NOMO-1 treated with DMSO at 0.1 percent for 48 hours (cell line): Measurements from ENCODE around the gene SERP2.
A peak's percentile ranks its signal among the peaks of the same experiment; 100 is the strongest.

ENCODE experiments used
- DNase-seq: peaks from one replicate; lab custom pipeline; 2025; ENCODE audit not compliant: unreplicated experiment; lab: John Stamatoyannopoulos, UW

SERP2 gene

DNA sequence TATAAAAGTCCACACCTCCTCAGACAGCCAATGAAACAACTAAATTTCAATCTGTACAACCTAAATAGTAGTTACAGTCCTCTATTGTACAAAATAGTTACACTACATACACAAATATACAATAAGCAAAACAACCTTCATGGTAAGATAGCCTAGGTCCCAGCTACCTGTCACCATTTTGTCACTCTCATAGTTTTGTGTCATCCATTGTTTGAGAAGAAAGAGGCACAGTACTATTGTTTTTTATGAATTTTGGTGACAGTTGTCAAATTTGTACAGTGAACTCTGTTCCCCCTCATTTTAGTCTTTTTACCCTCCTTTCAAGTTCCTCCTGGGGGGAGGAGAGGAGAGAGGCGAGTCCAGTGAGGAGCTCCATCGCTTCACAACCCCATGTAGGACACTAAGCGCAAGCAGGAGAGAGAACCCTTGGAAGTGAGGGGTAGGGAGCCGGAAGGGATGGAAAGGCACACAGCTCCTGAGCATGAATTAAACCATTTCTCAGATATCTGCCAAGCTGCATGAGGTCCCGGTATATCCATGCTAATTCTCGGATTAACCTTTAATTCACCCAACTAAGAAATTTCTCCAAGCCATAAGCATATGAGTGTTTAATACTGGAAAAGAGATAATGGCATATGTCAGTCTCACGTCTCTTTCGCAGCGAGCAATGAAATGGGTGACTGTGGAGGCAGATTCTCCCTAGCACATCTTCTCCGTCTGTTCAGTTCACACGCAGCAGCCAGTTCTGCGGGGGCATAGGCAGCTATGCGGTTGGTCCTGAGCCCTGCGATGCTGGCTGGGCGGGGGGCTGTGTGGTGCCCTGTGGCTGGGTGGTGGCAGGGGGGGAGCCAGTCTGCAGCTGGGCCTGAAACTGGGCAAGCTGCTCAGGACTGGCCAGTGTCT lies 60.5 kb downstream of the SERP2 start:
- DNase-seq, result no peak

DNA sequence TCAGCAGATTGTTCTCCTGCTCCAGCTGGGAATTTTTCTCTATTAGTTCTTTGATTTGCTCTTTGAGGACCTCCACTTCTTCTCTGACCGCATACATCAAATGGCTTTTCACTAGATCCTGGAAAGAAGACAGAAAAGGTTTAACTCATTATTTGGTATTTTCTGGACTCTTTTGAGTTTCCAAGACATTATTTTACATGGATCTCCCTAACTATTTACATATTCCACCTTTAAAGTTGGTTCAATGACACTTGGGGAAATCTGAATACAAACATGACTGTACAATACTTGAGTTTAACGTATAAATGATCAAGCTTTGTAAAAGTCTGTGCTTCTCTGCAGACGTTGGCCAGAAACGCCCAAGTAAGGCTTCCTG lies 61.1 kb downstream of the SERP2 start:
- no peak for DNase-seq

DNA sequence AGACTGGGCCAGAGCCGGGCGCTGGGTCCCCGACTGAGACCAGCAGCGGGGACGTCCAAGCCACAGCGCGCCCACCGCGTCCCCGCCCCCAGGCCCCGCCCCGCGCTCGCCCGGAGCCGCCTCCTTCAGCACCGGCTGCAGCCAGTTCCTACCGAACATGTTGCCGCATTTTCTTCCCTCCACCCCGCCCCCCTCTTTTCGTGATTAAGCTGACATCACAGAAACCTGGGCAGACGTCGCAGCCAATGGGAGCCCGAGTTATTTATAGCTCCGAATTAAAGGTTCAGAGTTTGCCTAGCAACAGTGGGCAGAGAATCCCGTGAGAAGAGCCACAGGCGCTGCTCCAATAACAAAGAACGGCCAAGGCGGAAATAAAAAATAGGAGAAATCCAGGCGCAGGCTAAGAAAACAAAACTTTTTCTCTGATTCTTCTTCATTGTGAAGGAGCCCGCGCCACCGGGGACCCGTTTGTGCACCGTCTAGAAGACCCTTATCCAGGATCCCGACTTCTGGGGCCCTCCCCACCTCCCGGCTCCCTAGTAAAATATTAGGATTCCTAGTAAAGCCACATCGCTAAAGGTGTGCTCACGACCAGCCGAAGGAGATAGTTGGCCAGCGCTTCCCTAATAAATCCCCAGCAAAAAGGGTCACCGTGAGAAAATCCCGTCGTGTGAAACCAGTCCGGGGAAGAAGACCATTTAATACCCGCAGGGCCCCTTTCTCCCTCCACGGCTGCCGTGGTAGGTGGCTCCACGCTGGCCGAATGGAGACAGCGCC lies 61.7 kb downstream of the SERP2 start:
- peak; percentile 97 for DNase-seq

DNA sequence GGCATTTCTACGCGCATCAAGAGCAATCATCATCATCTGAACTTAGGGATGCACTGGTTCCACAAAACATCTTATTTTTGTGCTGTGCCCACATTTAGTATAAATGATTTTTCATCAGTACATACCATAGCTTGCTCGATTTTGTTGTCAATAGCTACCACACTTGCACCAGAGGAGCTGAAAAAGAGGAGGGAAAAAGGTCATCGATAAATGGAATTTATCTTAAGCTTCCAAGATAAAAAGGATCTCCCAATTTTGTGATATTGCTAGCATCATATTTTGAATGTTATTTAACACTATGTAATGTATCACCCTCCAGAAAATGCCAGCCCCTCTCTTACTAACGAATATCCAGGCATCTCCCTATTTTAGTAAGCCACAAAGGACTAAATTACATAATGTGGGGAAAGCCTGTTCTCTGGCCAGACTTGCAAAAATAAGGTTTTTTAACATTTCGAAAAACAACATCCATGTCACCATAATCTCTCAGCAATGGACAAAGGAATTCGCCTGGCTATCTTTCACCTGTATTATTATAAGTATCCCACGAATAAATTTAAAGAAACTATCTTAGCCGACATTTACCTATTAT lies 62.4 kb downstream of the SERP2 start:
- DNase-seq, result no peak

DNA sequence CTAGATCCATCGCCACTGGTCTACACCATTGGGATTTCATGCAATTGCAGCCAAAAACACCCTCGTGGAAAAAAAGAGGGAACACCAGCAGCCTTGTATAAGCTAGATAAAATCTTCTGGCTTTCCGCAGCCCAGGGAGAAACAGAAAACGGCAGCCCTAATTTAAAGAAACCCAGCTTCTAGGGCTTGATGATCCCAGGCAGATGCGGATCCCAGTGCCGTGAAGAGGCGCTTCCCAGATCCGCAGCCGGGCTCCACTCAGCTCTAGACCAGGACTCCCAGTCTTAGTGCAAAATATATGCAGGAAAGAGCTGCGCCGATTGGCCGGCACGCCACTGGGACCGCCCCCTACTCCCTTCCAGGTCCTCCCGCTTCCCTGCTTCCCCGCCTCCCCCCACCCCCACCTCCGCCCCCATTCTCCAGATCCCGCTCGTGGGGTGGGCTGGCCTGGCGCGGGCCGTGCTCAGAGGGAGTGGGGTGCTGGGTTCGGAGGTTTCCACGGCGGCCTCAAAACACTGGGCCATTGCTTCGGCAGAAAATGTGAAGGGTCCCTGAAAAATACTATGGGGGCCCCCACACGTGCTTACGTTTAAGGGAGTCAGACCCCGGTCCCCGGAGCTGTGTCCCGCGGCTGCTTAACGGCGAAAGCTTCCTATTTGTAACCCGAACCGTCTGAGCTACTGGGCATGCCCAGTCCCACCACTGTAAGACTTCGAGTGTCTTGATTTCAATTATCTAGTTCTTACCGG lies 63.1 kb downstream of the SERP2 start:
- DNase-seq, result peak; percentile 23

DNA sequence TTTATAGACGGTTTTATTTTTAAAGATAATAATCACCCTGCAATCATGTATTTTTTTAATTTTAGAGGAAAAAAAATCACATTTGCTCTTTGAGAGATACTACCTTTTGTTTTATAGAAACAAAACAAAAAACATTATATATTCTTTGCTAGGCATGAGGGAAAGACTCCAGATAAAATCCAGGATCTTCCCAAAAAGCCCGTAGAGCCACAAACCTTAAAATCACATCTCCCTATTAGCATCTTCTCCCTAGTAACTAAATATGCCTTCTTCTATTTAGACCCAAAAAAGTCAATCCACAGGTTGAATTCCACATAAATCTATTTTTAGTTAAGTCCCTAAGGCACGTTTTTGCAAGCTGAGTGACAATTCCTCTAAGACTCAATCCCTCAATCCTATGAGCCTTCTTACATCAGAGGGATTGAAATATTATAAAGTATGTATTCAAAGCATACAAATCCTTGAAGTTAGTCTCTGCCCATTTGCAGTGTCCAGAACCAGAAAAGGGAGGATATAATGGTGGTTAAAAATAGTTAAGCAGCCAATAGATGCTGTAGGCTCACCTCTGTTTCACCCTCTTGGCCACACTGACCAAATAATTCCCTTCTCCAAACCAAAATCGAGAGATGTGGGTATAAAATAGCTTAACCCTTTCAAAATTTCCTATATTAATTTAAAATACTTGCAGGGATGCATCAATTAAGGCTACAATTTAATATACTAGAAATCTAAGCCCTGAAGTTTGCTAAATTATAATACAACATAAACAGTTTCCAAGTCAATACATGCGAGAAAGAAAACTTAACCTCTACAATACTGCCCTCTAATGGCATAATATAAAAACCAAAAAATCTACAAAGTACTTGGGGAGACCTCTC lies 64.0 kb downstream of the SERP2 start:
- DNase-seq, result peak; percentile 56

DNA sequence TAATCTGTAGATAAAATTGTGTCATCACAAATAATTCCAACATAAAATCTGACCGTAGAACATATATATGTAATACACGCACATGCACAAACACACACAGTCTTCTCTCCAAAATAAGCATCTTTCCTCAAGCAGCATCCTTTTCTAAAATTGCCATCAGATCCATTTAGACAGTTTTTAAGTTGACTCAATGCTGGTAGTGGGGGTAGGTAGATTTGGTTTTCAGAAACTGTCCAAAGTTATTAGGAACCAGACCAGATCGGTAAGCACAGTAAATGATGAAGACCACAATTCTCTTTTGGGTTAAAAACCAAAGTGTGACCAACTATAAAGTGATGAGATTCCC lies 64.6 kb downstream of the SERP2 start:
- DNase-seq, result no peak

DNA sequence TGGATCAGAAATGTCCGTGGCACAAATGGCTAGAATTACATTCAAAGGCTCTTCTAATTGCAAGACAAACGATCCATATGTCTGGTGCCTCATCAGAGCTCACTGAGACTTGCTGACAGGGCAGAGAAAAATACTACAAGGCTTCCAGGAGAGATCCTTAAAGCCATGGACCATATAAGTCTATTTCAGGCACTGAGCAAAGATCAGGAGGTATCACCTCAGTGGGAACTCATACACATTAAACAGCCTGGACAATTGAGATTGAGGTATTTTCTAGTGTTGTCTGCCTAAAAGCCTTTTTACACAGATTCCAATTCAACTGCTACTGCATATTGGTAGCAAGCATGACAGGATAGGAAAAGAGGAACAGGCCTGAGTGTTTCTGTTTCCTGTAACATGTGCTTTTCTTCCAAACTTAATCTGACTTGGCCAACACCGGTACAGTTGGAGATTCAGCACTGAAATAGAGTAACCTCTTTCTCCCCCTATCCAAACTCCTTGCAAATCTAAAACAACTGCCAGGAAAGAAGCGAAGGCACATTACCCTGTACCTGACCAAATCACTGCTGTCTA lies 65.9 kb downstream of the SERP2 start:
- DNase-seq, result peak; percentile 53

DNA sequence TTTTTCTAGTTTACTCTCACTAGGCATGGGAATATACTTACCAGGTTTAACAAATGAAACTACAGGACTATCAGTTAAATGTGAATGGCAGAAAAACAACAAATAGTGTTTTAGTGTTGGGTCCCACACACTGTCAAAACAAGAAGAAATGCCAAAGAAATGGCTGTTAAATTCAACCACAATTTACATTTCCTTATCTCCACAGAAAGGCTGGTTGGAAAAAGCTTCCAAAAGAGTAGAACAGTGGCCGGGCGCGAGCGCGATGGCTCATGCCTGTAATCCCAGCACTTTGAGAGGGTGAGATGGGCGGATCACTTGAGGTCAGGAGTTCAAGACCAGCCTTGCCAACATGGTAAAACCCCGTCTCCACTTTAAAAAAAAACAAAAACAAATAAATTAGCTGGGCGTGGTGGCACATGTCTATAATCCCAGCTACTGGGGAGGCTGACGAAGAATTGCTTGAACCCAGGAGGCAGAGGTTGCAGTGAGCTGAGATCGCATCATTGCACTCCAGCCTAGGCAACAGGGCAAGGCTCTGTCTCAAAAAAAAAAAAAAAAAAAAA lies 66.5 kb downstream of the SERP2 start:
- DNase-seq, result no peak
